Endothelial cell (in vitro differentiated cells): Measurements from ENCODE around the gene LRRC3C. TPM values are rescaled to one million over a fixed set of nuclear protein-coding genes. Genes with fewer than 3 reads are reported as not detected.

Experiments used
- DNase-seq: peaks from one replicate; pipeline ENCODE4 v3.0.0; 2021; ENCODE audit warnings: low spot score
- H3K27ac Mint-ChIP-seq: one replicate; pipeline ENCODE4 v1.8.0; 2021; ENCODE audit warnings: mixed read lengths, inconsistent platforms; ENCODE audit not compliant: unreplicated experiment
- H3K27me3 Mint-ChIP-seq: one replicate; pipeline ENCODE4 v1.8.0; 2021; ENCODE audit warnings: mild to moderate bottlenecking, moderate library complexity, mixed read lengths, inconsistent platforms; ENCODE audit not compliant: unreplicated experiment
- H3K36me3 Mint-ChIP-seq: one replicate; pipeline ENCODE4 v1.8.0; 2021; ENCODE audit warnings: mild to moderate bottlenecking, low read depth, mixed read lengths, inconsistent platforms; ENCODE audit not compliant: unreplicated experiment
- H3K4me1 Mint-ChIP-seq: one replicate; pipeline ENCODE4 v1.8.0; 2021; ENCODE audit warnings: mild to moderate bottlenecking, mixed read lengths, inconsistent platforms; ENCODE audit not compliant: unreplicated experiment
- H3K4me3 Mint-ChIP-seq: one replicate; pipeline ENCODE4 v1.8.0; 2021; ENCODE audit warnings: mild to moderate bottlenecking, mixed read lengths, inconsistent platforms; ENCODE audit not compliant: unreplicated experiment
- H3K9me3 Mint-ChIP-seq: one replicate; pipeline ENCODE4 v1.8.0; 2021; ENCODE audit warnings: mixed read lengths, inconsistent platforms; ENCODE audit not compliant: unreplicated experiment
- CTCF ChIP-seq: fragments of 200-600 bp; sonication (generic); IDR thresholded peaks from one replicate; pipeline ENCODE4 v1.5.0; 2021; ENCODE audit warnings: antibody characterized with exemption; ENCODE audit not compliant: unreplicated experiment
- total RNA-seq: library from RNA; stranded (reverse); fragmentation: NEBNext Ultra II Directional; extraction: Animal tissue kit (Norgen Biotek cat#: 25700); gene quantifications from one replicate; pipeline ENCODE4 v1.2.1, GENCODE V29; 2021; ENCODE audit not compliant: unreplicated experiment

Gene LRRC3C
- total RNA-seq, 1 donor from 2014 or later: not detected

- Mint-ChIP-seq H3K27me3 (peaks cover 14% of the 10 kb centered on the region), H3K27ac (no peak within 1 kb of the TSS), H3K9me3 (no peaks in the 10 kb centered on the region), H3K4me1 (peaks cover 12% of the 10 kb centered on the region), H3K36me3 (peaks cover 4% of the 10 kb centered on the region), H3K4me3 (no peak within 1 kb of the TSS)
- no peak for DNase-seq
- no peak for TF ChIP-seq CTCF
These were observed 35.2 kb downstream of the LRRC3C start, which contains the start of gene GSDMA for GRCh38 chr17:39962642-39963220. Gene GSDMA, plus strand, starts transcription at chr17:39963004. Its CDS starts 2,684 bp downstream, at chr17:39965688.

GRCh38 chr17:39963829-39964228, 36.3 kb downstream of the LRRC3C start:
- Mint-ChIP-seq H3K27ac (no peak overlapping the region), H3K9me3 (no peaks in the 10 kb centered on the region), H3K4me3 (no peak overlapping the region), H3K4me1 (peaks cover 12% of the 10 kb centered on the region), H3K36me3 (peaks cover 4% of the 10 kb centered on the region), H3K27me3 (peaks cover 13% of the 10 kb centered on the region)
- TF ChIP-seq CTCF: no peak
- no peak for DNase-seq

- peaks cover 17% of the 10 kb centered on the region for H3K4me1 Mint-ChIP-seq
- H3K4me3 Mint-ChIP-seq: no peak overlapping the region
- no peak overlapping the region for H3K27ac Mint-ChIP-seq
- no peaks in the 10 kb centered on the region for H3K9me3 Mint-ChIP-seq
- H3K36me3 Mint-ChIP-seq: peaks cover 7% of the 10 kb centered on the region
- no peak for TF ChIP-seq CTCF
- DNase-seq: no peak
- peaks cover 14% of the 10 kb centered on the region for H3K27me3 Mint-ChIP-seq
These were observed 37.6 kb downstream of the LRRC3C start for GRCh38 chr17:39965017-39965699.

- TF ChIP-seq CTCF: no peak
- DNase-seq: no peak
- peaks cover 23% of the 10 kb centered on the region for H3K4me1 Mint-ChIP-seq
- peaks cover 7% of the 10 kb centered on the region for H3K36me3 Mint-ChIP-seq
- no peak overlapping the region for H3K4me3 Mint-ChIP-seq
- H3K27me3 Mint-ChIP-seq: peaks cover 12% of the 10 kb centered on the region
- H3K9me3 Mint-ChIP-seq: no peaks in the 10 kb centered on the region
- H3K27ac Mint-ChIP-seq: no peak overlapping the region
These were observed 39.2 kb downstream of the LRRC3C start for GRCh38 chr17:39966771-39967170.

- DNase-seq: no peak
- peaks cover 7% of the 10 kb centered on the region for H3K36me3 Mint-ChIP-seq
- H3K27me3 Mint-ChIP-seq: peaks cover 12% of the 10 kb centered on the region
- peaks cover 23% of the 10 kb centered on the region for H3K4me1 Mint-ChIP-seq
- H3K27ac Mint-ChIP-seq: no peak overlapping the region
- H3K9me3 Mint-ChIP-seq: no peaks in the 10 kb centered on the region
- no peak overlapping the region for H3K4me3 Mint-ChIP-seq
- no peak for TF ChIP-seq CTCF
These were observed 41.2 kb downstream of the LRRC3C start for GRCh38 chr17:39968761-39969160.
